Hepatocyte (in vitro differentiated cells): ENCODE results near the gene DSG3. TPM values are rescaled to one million over a fixed set of nuclear protein-coding genes. Genes with fewer than 3 reads are reported as not detected.
"Not testable (repeated sequence)": the region's sequence is repeated elsewhere in the genome, so short reads cannot be mapped to it uniquely, and the experiment has no call there.

Source experiments
- DNase-seq: peaks from one replicate; pipeline ENCODE4 v3.0.0-alpha.2; 2016; ENCODE audit warnings: low spot score
- H2AFZ ChIP-seq: fragments of 200-600 bp; sonication (generic); 2 replicates; pipeline ENCODE4 v1.6.0; 2016; ENCODE audit warnings: antibody characterized with exemption, mild to moderate bottlenecking
- H3K27ac ChIP-seq: fragments of 200-600 bp; sonication (generic); 2 replicates; pipeline ENCODE4 v1.5.1; 2016; ENCODE audit warnings: mild to moderate bottlenecking
- H3K27me3 ChIP-seq: fragments of 200-600 bp; sonication (generic); 2 replicates; pipeline ENCODE4 v1.6.1; 2016
- H3K36me3 ChIP-seq: fragments of 200-600 bp; sonication (generic); replicated peaks from 2 replicates; pipeline ENCODE4 v1.5.1; 2016; ENCODE audit warnings: low read depth; ENCODE audit not compliant: insufficient read depth
- H3K4me1 ChIP-seq: fragments of 200-600 bp; sonication (generic); 2 replicates; pipeline ENCODE4 v1.5.1; 2016; ENCODE audit warnings: mild to moderate bottlenecking, moderate library complexity; ENCODE audit not compliant: insufficient read depth
- H3K4me2 ChIP-seq: fragments of 200-600 bp; sonication (generic); 2 replicates; pipeline ENCODE4 v1.6.0; 2016
- H3K4me3 ChIP-seq: fragments of 200-600 bp; sonication (generic); 2 replicates; pipeline ENCODE4 v1.5.1; 2016; ENCODE audit warnings: mild to moderate bottlenecking
- H3K79me2 ChIP-seq: fragments of 200-600 bp; sonication (generic); 2 replicates; pipeline ENCODE4 v1.6.0; 2017; ENCODE audit warnings: mild to moderate bottlenecking
- H3K9me2 ChIP-seq: fragments of 200-600 bp; sonication (generic); replicated peaks from 2 replicates; pipeline ENCODE4 v1.6.0; 2017; ENCODE audit warnings: mild to moderate bottlenecking; ENCODE audit not compliant: insufficient read depth
- H3K9me3 ChIP-seq: fragments of 200-600 bp; sonication (generic); 2 replicates; pipeline ENCODE4 v1.5.1; 2016; ENCODE audit warnings: low read depth, mild to moderate bottlenecking
- H4K20me1 ChIP-seq: fragments of 200-600 bp; sonication (generic); 2 replicates; pipeline ENCODE4 v1.6.0; 2016; ENCODE audit warnings: mild to moderate bottlenecking; ENCODE audit not compliant: insufficient read depth, poor library complexity, severe bottlenecking
- CTCF ChIP-seq: fragments of 200-600 bp; sonication (generic); IDR thresholded peaks from 2 replicates; pipeline ENCODE4 v1.5.1; 2016; ENCODE audit warnings: antibody characterized with exemption, mild to moderate bottlenecking; ENCODE audit not compliant: poor library complexity
- EZH2 ChIP-seq: fragments of 200-600 bp; sonication (generic); IDR thresholded peaks from 2 replicates; pipeline ENCODE4 v1.6.1; 2016; ENCODE audit warnings: antibody characterized with exemption, mild to moderate bottlenecking, borderline replicate concordance
- EZH2phosphoT487 ChIP-seq: fragments of 200-600 bp; sonication (generic); IDR thresholded peaks from one replicate; pipeline ENCODE4 v1.6.1; 2018; ENCODE audit warnings: antibody characterized with exemption, mild to moderate bottlenecking, low read depth, moderate library complexity; ENCODE audit not compliant: unreplicated experiment, severe bottlenecking
- WGBS: methylation state at CpG from one replicate; pipeline ENCODE4 v1.1.6; 2016; ENCODE audit warnings: low lambda C conversion rate; ENCODE audit errors: missing lambda C conversion rate; 5-methylcytosine and 5-hydroxymethylcytosine counted together
- polyA plus RNA-seq: library from polyadenylated mRNA; unstranded; fragments of >200 nt; fragmentation: Nextera tagmentation; extraction: Ambion mirVana; gene quantifications from 2 replicates; pipeline ENCODE4 v1.2.1, GENCODE V29; 2016
- total RNA-seq: library from RNA; depleted of rRNA; stranded (reverse); fragments of >200 nt; gene quantifications from 2 replicates; pipeline ENCODE4 v1.2.3, GENCODE V29; 2014

DSG3 gene
- total and polyA plus RNA-seq, 2 experiments from 2014 or later, result 0.43 TPM; not detected in 1

- Histone ChIP-seq H3K36me3 (no peaks in the 10 kb centered on the region), H3K79me2 (peaks cover 95% of the 10 kb centered on the region), H3K9me2 (no peaks in the 10 kb centered on the region), H3K27ac (peak overlapping the region; percentile 25), H3K9me3 (no peaks in the 10 kb centered on the region), H4K20me1 (no peaks in the 10 kb centered on the region), H3K27me3 (no peaks in the 10 kb centered on the region), H2AFZ (no peak overlapping the region), H3K4me3 (no peak overlapping the region), H3K4me1 (peaks cover 7% of the 10 kb centered on the region), H3K4me2 (no peak overlapping the region)
- no peak for DNase-seq
- whole genome bisulfite sequencing, result 88% methylated on average over 10 of the region's 10 CpGs
- TF ChIP-seq CTCF (no peak), EZH2phosphoT487 (no peak), EZH2 (no peak)
Measured at GRCh38 chr18:31504455-31505147, 57.1 kb downstream of the DSG3 start.

DNA sequence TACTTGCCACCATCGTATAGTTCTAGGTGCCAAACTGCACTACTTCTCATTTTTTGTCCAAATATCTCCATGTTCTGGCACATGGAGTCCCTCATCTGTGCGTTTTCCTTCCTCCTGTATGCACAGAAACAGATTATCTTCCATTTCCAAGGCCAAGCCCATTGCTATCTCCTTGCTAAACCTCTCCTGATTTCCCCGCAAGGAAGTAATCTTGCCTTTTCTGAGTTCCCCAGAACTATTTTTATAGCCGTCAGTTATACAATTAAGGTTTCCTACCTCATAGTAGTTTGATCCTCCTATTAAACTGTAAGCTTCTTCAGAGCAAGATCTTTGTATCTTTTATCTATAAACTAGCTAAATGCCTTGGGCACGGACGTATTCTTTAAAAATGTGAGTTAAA lies 57.6 kb downstream of the DSG3 start:
- Histone ChIP-seq H3K4me3 (no peak overlapping the region), H3K9me3 (no peaks in the 10 kb centered on the region), H3K36me3 (no peaks in the 10 kb centered on the region), H3K79me2 (peaks cover 93% of the 10 kb centered on the region), H3K4me1 (peaks cover 4% of the 10 kb centered on the region), H4K20me1 (no peaks in the 10 kb centered on the region), H3K27ac (peak overlapping the region; percentile 25), H3K27me3 (no peaks in the 10 kb centered on the region), H3K9me2 (no peaks in the 10 kb centered on the region), H3K4me2 (no peak overlapping the region), H2AFZ (no peak overlapping the region)
- no peak for DNase-seq
- TF ChIP-seq EZH2 (no peak), EZH2phosphoT487 (no peak), CTCF (no peak)
- WGBS, result 69% methylated on average over 6 of the region's 6 CpGs

DNA sequence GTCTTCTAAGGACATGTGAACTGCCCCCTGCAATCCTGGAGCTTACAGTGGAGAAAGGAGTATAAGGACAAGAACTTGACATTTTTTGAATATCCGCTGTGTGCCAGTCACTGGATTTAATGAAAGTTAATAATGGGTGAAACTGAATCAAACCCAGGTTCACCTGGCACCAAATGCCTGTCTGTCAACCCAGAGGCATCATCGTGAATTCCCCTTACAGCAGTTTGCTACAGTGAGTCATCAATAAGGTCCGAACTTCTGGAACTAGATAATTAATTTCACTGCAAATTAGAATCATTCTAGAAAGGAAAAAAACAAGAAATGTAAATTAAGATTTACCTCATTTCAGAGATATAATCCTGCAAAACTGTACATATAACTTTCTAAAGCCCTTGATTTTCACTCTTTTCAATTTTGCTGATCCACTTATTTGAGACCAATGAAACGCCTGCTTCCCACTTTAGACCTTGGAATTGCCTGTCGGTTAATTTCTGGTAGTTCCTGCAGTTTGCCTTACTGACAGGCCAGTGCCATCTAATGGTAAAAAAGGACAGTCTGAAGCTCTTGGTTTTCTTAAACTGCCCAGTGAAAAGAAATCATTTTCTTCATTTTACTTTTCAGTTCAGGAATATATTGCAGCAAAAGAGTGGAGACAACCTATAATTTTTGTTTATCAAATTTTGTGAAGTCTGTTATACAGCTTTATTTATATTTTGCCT lies 58.6 kb downstream of the DSG3 start:
- Histone ChIP-seq H3K27me3 (no peaks in the 10 kb centered on the region), H3K4me2 (no peak overlapping the region), H3K4me3 (no peak overlapping the region), H3K36me3 (no peaks in the 10 kb centered on the region), H3K27ac (no peak overlapping the region), H3K4me1 (peaks cover 7% of the 10 kb centered on the region), H3K79me2 (peaks cover 88% of the 10 kb centered on the region), H4K20me1 (no peaks in the 10 kb centered on the region), H2AFZ (no peak overlapping the region), H3K9me3 (no peaks in the 10 kb centered on the region), H3K9me2 (no peaks in the 10 kb centered on the region)
- no peak for DNase-seq
- 75% methylated on average over 5 of the region's 5 CpGs for WGBS
- TF ChIP-seq CTCF (peak; percentile 49), EZH2phosphoT487 (no peak), EZH2 (no peak)

DNA sequence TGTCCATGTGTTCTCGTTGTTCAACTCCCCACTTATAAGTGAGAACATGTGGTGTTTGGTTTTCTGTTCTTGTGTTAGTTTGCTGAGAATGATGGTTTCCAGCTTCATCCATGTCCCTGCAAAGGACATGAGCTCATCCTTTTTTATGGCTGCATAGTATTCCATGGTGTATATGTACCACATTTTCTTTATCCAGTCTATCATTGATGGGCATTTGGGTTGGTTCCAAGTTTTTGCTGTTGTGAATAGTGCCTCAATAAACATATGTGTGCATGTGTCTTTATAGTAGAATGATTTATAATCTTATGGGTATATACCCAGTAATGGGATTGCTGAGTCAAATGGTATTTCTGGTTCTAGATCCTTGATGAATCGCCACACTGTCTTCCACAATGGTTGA lies 59.6 kb downstream of the DSG3 start:
- not testable (repeated sequence) for H3K9me2 ChIP-seq, H2AFZ ChIP-seq, H3K4me3 ChIP-seq, H3K27ac ChIP-seq, DNase-seq, H3K27me3 ChIP-seq, H3K9me3 ChIP-seq, H3K36me3 ChIP-seq, H4K20me1 ChIP-seq, H3K4me2 ChIP-seq
- Histone ChIP-seq H3K4me1 (peaks cover 15% of the 10 kb centered on the region), H3K79me2 (peaks cover 85% of the 10 kb centered on the region)
- WGBS, result 90% methylated on average over 2 of the region's 2 CpGs
